Breast epithelium (tissue), 4 donors: ENCODE results near the gene SLC26A9. TPM values are rescaled to one million over a fixed set of nuclear protein-coding genes. Genes with fewer than 3 reads are reported as not detected.
A peak's percentile ranks its signal among the peaks of the same experiment; 100 is the strongest.

Source experiments
- DNase-seq, 2 donors: peaks; one replicate each; pipeline ENCODE4 v3.0.0-alpha.2; 2019; ENCODE audit warnings: low spot score in 2 of 2
- H3K27ac ChIP-seq, 2 donors: fragments of 200-600 bp; sonication (generic) in 1 of 2; one replicate each; pipeline ENCODE4 v1.5.1; 2016 to 2019; ENCODE audit warnings: mild to moderate bottlenecking in 1 of 2
- H3K27me3 ChIP-seq, 2 donors: fragments of 200-600 bp; sonication (generic) in 1 of 2; one replicate each; pipeline versions ENCODE4 v1.5.1 to v1.6.0; 2017 to 2019; ENCODE audit warnings: control low read depth in 1 of 2, mild to moderate bottlenecking in 1 of 2
- H3K36me3 ChIP-seq: fragments of 200-600 bp; one replicate; pipeline ENCODE4 v1.5.1; 2019
- H3K4me1 ChIP-seq, 2 donors: fragments of 200-600 bp; sonication (generic); one replicate each; pipeline ENCODE4 v1.5.1; 2016 to 2019; ENCODE audit warnings: control low read depth in 1 of 2
- H3K4me3 ChIP-seq, 3 donors: fragments of 200-600 bp; sonication (generic); 1 replicate in 2 of 3; 2 replicates in 1 of 3; pipeline ENCODE4 v1.5.1; 2016 to 2019; ENCODE audit warnings: mild to moderate bottlenecking in 3 of 3, moderate library complexity in 2 of 3
- H3K9me3 ChIP-seq, 2 donors: fragments of 200-600 bp; sonication (generic) in 1 of 2; one replicate each; pipeline ENCODE4 v1.5.1; 2016 to 2019; ENCODE audit warnings: control low read depth in 1 of 2
- CTCF ChIP-seq, 3 donors: fragments of 450-650 bp; IDR thresholded peaks; one replicate each; pipeline ENCODE4 v1.5.1; 2016 to 2017; ENCODE audit warnings: antibody characterized with exemption in 3 of 3, mild to moderate bottlenecking in 3 of 3, moderate library complexity in 3 of 3
- POLR2A ChIP-seq: fragments of 450-650 bp; IDR thresholded peaks from one replicate; pipeline ENCODE4 v1.6.1; 2016; ENCODE audit warnings: antibody characterized with exemption, mild to moderate bottlenecking, moderate library complexity
- POLR2AphosphoS5 ChIP-seq, 3 donors: sonication (generic); formaldehyde crosslinking; IDR thresholded peaks; one replicate each; pipeline ENCODE4 v1.6.1; 2017; ENCODE audit warnings: antibody characterized with exemption in 3 of 3
- intact Hi-C: fragments of 100-400 bp; cut with DNase I; formaldehyde crosslinking; loops from one replicate; pipeline ENCODE4 v1.15.1; 2023; ENCODE audit warnings: low total_unique reads
- total RNA-seq, 3 donors: library from RNA; depleted of rRNA; stranded (reverse); fragments of >200 nt; gene quantifications; one replicate each; pipeline ENCODE4 v1.1.0, GENCODE V29; 2016

Gene SLC26A9
- total RNA-seq, 3 donors from 2014 or later, result not detected

- TF ChIP-seq POLR2A (no peak), POLR2AphosphoS5 (IDR thresholded peaks at IDR 0.05) (no peak), CTCF (IDR thresholded peaks at IDR 0.05) (no peak)
- H3K9me3 ChIP-seq, result no peaks in the 10 kb centered on the region
- no peaks in the 10 kb centered on the region for H3K36me3 ChIP-seq
- H3K4me1 ChIP-seq, result no peaks in the 10 kb centered on the region
- no peak overlapping the region for H3K27ac ChIP-seq
- intact Hi-C loops, result loop anchor here (2.0 kb wide), 1 partner anchor 57 kb away; no protein-coding TSS in a partner anchor
- H3K4me3 ChIP-seq, result no peak overlapping the region
- DNase-seq, result no peak
- H3K27me3 ChIP-seq, result no peaks in the 10 kb centered on the region
Measured at GRCh38 chr1:205920159-205920558, 23.1 kb downstream of the SLC26A9 start.

GRCh38 chr1:205918955-205919746 lies 24.1 kb downstream of the SLC26A9 start:
- H3K27ac ChIP-seq, result no peak overlapping the region
- no peaks in the 10 kb centered on the region for H3K36me3 ChIP-seq
- DNase-seq, result peak; percentile 75 to 82
- TF ChIP-seq POLR2A (no peak), CTCF (IDR thresholded peaks at IDR 0.05) (peak; percentile 84 to 98 (median 92))
- H3K27me3 ChIP-seq, result no peaks in the 10 kb centered on the region
- intact Hi-C loops, result no loop called here
- H3K9me3 ChIP-seq, result no peaks in the 10 kb centered on the region
- H3K4me1 ChIP-seq, result no peaks in the 10 kb centered on the region
- H3K4me3 ChIP-seq, result no peak overlapping the region

GRCh38 chr1:205917466-205918238 lies 25.6 kb downstream of the SLC26A9 start:
- intact Hi-C loops, result no loop called here

GRCh38 chr1:205916541-205916940 lies 26.7 kb downstream of the SLC26A9 start:
- no peak for DNase-seq
- Histone ChIP-seq H3K4me1 (no peaks in the 10 kb centered on the region), H3K9me3 (no peaks in the 10 kb centered on the region), H3K4me3 (no peak overlapping the region), H3K36me3 (no peaks in the 10 kb centered on the region), H3K27ac (no peak overlapping the region), H3K27me3 (no peaks in the 10 kb centered on the region)
- intact Hi-C loops, result no loop called here
- TF ChIP-seq POLR2AphosphoS5 (IDR thresholded peaks at IDR 0.05), result no peak
- TF ChIP-seq POLR2A, result no peak
- no peak for TF ChIP-seq CTCF (IDR thresholded peaks at IDR 0.05)

More at GRCh38 chr1:205917466-205918238, 25.6 kb downstream of the SLC26A9 start:
- H3K27me3 ChIP-seq, result no peaks in the 10 kb centered on the region
- H3K4me1 ChIP-seq, result no peaks in the 10 kb centered on the region
- no peaks in the 10 kb centered on the region for H3K9me3 ChIP-seq
- TF ChIP-seq POLR2A (no peak), CTCF (IDR thresholded peaks at IDR 0.05) (no peak), POLR2AphosphoS5 (IDR thresholded peaks at IDR 0.05) (no peak)
- no peak for DNase-seq
- H3K4me3 ChIP-seq, result no peak overlapping the region
- H3K36me3 ChIP-seq, result no peaks in the 10 kb centered on the region
- no peak overlapping the region for H3K27ac ChIP-seq
